Measurements from ENCODE around the gene DYRK1A.

DYRK1A gene

DNA sequence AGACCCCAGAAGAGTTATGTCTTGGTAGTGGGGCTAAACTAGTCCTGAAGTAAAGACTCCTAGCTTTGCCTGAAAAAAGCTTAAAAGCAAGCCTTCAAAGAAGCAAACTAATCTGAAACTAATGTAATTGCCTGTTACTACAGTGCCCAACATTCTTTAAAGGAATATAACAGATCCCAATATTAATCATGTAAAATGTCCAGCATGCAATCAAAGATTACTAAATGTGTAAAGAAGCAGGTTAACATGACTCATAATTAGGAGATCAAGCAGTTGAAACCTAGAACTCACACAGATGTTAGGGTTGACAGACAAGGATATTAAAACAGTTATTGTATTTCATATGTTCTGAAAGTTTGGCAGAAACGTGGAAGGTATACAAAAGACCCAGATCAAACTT lies 17.8 kb downstream of the DYRK1A start:
- DNase-seq (ENCODE audit: low read depth in 2 of 2): no peak

DNA sequence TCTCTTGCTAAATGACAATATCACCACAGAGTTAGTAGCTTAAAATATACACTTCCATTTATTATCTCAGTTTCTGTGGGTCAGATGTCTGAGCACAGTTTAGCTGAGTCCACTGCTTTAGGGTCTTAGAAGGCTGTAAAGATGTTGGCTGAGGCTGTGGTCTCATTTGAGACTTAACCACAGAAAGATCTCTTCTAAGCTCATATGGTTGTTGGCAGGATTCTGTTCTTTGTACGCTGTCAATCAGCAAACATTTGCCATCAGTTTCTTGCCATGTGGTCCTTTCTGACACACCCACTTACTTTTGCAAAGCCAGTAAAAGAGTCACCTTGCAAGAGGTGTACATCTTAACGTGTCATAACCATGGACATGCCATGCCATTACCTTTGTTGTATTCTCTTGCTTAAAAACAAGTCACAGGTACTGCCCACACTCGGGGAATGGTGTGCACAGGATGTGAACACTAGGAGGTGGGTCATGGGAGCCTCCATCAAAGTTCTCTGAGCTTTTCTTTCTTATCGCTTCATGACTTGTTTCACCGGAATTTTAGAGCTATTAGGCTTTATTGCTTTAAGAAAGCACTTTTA lies 18.7 kb downstream of the DYRK1A start:
- no peak for DNase-seq (ENCODE audit: low read depth in 2 of 2)

DNA sequence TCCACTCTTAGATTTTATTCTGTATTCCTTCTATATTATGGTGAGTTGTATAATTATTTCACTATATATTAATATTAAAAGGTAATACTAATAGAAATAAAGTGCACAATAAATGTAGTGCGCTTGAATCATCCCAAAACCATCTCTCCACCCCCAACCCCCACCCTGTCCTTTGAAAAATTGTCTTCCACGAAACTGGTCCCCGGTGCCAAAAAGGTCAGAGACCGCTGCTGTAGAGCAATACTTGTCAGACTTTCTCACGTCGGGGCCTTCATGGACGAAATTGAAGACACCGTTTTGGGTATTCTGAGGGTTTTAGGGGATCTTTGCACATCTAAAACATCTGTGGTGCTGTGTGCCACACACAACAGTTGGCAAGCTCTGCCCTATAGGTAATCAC lies 19.6 kb downstream of the DYRK1A start:
- DNase-seq (ENCODE audit: low read depth in 2 of 2): no peak

GRCh38 chr21:37389456-37389855 lies 22.9 kb downstream of the DYRK1A start:
- DNase-seq (ENCODE audit: low read depth in 2 of 2): no peak

DNA sequence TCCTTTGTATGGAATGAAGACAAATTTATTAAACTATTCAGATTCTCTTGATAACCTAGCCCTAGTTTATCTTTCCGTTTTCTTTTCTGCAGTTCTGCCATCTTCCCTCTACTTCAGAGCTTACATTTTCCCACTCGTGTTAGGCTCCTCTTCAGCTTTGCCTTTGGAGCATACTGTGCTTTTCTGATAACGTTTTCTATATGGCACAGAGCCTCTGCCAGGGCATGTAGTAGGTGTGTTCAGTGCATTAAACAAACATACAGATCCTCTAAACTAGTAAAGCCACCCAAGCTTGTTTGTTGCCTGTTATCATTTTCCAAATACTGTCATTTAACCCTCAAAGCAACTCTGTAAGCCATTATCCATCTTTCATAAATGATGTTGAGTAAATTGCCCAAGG lies 25.1 kb downstream of the DYRK1A start:
- no peak for DNase-seq (ENCODE audit: low read depth in 2 of 2)

- no peak for DNase-seq (ENCODE audit: low read depth in 2 of 2)
Measured at GRCh38 chr21:37392441-37392840, 25.9 kb downstream of the DYRK1A start.

- no peak for DNase-seq (ENCODE audit: low read depth in 2 of 2)
Measured at GRCh38 chr21:37393030-37393429, 26.5 kb downstream of the DYRK1A start.

DNA sequence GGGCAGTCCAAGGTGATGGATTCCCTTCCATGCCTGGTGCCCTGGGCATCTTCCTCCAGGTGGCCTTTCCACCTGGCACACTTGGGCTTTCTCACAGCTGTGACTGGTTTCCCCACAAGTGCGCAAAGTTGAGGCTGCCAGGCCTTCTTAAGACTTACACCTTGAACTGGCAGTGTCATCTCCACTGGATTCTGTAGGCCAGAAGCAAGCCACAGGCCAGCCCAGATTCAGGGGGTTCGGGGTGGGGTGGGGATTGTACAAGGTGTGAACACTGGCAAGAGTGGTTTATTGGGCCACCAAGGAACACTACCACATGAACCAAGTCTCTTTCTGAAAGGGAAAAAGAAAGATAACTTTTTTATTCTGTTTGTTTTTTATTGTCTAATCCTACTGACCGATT lies 27.2 kb downstream of the DYRK1A start:
- no peak for DNase-seq (ENCODE audit: low read depth in 2 of 2)

- DNase-seq (ENCODE audit: low read depth in 2 of 2): no peak
Measured at GRCh38 chr21:37395961-37396360, 29.4 kb downstream of the DYRK1A start.

DNA sequence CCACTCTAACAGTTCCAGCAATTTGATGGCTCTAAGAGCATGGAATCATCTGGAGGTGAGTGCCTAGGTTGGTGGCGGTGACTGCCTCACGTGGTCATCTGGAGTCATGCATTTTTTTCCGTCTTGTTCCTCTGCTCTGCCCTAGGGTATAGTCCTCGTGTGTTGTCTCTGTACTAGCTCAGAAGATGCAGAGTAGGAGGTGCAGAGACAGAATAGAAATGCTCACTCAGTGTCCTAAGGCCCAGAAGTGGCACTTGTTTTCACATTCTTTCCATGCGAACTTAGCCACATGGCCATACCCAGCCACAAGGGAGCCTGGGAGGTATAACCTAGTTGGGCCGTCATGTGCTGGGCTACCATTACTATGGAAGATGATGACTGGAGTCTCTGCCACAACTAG lies 30.3 kb downstream of the DYRK1A start:
- DNase-seq (ENCODE audit: low read depth in 2 of 2): no peak

- DNase-seq (ENCODE audit: low read depth in 2 of 2): no peak
Measured at GRCh38 chr21:37398697-37399096, 32.1 kb downstream of the DYRK1A start.

DNA sequence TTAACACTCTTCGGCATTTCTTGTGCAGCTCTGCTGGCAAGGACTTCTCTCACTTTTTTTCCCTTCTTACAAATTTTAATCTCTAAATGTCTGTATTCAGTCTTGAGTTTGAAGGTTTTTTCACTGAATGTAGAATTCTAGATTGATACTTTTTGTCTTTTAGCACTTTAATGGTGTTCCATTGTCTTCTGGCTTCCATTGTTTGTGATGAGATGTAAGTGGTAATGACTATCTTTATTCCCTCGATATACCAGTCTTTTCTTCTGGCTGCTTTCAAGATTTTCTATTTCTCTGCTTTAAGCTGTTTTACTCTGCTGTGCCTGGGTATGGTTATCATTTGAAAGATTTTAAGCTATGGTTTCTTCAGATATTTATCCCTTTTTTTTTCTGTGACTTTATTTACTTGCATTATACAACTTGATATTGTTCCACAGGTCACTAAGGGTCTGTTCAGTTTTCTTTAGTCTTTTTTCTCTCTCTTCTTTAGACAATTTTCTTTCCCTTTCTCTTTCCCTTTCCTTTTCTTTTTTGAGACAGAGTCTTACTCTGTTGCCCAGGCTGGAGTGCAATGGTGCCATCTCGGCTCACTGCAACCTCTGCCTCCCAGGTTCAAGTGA lies 35.8 kb downstream of the DYRK1A start:
- DNase-seq (ENCODE audit: low read depth in 2 of 2): no peak

- DNase-seq (ENCODE audit: low read depth in 2 of 2): no peak
Measured at GRCh38 chr21:37405629-37406028, 39.1 kb downstream of the DYRK1A start.

DNA sequence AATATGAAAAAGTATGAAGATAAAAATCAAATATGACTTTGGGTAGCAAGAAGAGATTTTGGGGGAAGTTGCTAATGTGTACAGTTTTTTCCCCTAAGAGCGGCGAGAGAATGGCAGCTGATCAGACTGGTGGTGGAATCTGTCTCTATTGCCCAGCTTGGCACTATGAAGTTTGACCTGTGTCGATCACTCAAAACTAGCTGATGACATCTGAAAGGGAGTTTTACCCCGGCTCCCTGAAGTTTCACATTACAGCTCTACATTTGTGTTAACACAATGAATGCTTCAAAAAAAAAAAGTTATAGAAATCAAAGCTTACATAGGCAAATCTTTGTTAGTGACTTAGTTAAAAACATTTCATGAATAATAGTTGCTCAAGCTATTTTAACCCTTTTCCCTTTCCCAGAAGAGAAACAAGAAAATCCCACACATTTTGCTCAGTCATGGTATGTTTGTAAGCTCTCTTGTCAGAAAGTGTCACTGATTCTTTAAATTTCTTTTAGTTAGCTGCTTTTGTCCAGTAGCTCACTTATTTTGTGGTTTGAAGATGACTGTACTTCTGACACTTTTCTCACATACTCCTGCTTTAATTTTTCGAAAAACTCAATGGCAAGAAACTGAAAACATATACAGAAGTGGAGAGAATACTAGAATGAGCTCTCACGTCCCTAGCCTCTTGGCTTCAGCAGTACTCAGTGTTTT lies 41.3 kb downstream of the DYRK1A start:
- no peak for DNase-seq (ENCODE audit: low read depth in 2 of 2)

DNA sequence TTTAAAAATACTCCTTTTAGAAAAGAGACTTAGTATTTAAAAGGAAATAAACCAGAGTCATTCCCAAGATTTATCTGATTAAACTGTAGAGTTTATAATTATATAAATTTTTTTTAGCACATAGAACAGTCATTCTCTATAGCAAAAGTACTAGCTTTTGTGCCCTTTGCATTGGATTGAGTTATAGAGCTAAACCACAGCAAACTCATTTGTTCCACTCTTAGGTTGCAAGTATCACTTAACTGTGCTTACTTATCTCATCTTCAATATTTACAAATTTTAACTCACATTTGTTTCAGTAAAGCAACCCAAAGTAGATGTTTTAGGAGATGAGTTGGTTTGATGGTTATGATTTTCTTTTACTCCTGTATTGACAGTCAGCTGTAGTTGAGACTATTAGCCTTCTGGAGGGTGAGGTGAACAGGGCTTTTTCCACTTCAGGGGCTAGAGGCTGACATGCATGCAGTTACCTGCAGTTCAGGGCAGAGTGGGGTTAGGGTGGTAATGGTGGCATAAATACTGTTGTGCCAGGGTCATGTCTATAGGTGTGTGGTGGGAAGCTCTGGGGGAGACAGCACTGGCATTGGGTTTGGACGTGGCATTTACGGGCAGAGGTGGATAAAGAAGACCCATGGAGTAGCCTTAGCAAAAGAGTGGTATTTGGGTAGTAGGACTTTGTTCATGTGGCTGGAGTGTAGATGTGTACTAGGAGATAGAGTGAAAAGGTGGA lies 42.1 kb downstream of the DYRK1A start:
- DNase-seq (ENCODE audit: low read depth in 2 of 2): no peak

DNA sequence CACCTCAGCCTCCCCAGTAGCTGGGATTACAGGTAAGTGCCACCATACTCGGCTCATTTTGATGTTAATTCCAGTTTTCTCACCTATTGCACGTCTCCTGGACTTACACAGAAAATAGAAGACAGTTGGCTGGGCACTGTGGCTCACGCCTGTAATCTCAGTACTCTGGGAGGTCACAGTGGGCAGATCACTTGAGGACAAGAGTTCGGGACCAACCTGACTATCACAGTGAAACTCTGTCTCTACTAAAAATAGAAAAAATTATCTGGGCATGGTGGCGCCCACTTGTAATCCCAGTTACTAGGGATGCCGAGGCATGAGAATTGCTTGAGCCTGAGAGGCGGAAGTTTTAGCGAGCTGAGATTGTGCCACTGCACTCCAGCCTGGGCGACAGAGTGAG lies 44.1 kb downstream of the DYRK1A start:
- no peak for DNase-seq (ENCODE audit: low read depth in 2 of 2)

GRCh38 chr21:37412603-37413360 lies 46.2 kb downstream of the DYRK1A start:
- no peak for DNase-seq (ENCODE audit: low read depth in 2 of 2)

DNA sequence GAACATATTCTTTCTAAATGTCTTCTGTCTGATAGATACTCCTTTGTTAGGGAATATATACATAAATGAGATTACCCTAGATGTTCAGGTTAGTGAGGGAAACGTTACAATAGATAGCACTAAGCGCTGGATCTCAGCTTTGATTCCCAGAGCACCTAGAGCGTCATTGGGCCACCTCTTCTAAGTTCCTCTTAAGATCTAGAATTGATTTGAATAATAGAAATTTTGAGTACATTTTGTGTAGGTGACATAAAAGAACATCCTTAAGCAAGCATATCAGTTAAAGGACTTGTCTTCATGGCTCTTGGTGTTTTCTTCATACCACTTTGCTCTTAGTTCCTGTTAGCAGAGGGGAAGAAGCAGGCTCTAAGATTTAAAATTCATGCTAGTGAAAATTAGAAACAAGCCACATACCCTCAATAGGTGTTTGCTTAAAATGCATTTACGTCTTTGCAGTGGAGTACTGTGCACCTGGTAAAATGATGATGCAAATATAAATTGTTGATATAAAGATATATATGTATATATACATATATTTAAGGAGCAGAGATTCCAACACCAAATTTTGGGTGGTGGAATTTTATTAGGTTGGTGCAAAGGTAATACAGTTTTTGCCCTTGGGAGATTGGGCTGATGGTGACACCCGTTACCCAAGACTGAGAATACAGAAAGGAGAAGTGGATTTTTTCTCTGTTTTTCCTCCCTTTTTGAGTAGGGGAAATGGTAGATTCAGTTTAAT lies 47.1 kb downstream of the DYRK1A start:
- DNase-seq (ENCODE audit: low read depth in 2 of 2): no peak

GRCh38 chr21:37414292-37415253 lies 48.0 kb downstream of the DYRK1A start:
- DNase-seq (ENCODE audit: low read depth in 2 of 2): no peak

- DNase-seq (ENCODE audit: low read depth in 2 of 2): no peak
Measured at GRCh38 chr21:37415939-37416338, 49.4 kb downstream of the DYRK1A start.

All from activated CD8-positive, alpha-beta memory T cell treated with anti-CD3 and anti-CD28 coated beads for 4 hours (primary cell).